Neural cell (in vitro differentiated cells): ENCODE data around the gene TNPO2. TPM values are rescaled to one million over a fixed set of nuclear protein-coding genes. Genes with fewer than 3 reads are reported as not detected.

Source experiments
- H2AFZ ChIP-seq: fragments of 200-600, 300-800 bp; sonication (generic), shearing (Covaris generic); 2 replicates; pipeline ENCODE4 v1.6.0; 2014; ENCODE audit warnings: low read depth, mild to moderate bottlenecking, antibody characterized with exemption, low read length, moderate library complexity
- H3F3A ChIP-seq: fragments of 200-600 bp; shearing (Covaris generic); 2 replicates; pipeline ENCODE4 v1.6.1; 2016; ENCODE audit warnings: mild to moderate bottlenecking, moderate library complexity, mixed read lengths, antibody characterized with exemption, low read length; ENCODE audit not compliant: insufficient read depth, poor library complexity, severe bottlenecking
- H3K27ac ChIP-seq: fragments of 200-600, 300-800 bp; sonication (generic), shearing (Covaris generic); 2 replicates; pipeline ENCODE4 v1.5.1; 2014; ENCODE audit warnings: mild to moderate bottlenecking, low read length, moderate library complexity
- H3K27me3 ChIP-seq: fragments of 300-800, 200-600 bp; sonication (generic), shearing (Covaris generic); 2 replicates; pipeline ENCODE4 v1.6.0; 2014; ENCODE audit warnings: mild to moderate bottlenecking, low read depth, low read length, moderate library complexity; ENCODE audit not compliant: insufficient read depth
- H3K36me3 ChIP-seq: fragments of 300-800, 200-600 bp; sonication (generic), shearing (Covaris generic); 2 replicates; pipeline ENCODE4 v1.5.1; 2014; ENCODE audit warnings: mild to moderate bottlenecking, antibody characterized with exemption, low read length, moderate library complexity; ENCODE audit not compliant: insufficient read depth
- H3K4me2 ChIP-seq: fragments of 300-800, 200-600 bp; sonication (generic), shearing (Covaris generic); 2 replicates; pipeline ENCODE4 v1.6.0; 2014; ENCODE audit warnings: mild to moderate bottlenecking, low read length
- H3K4me3 ChIP-seq: fragments of 300-800, 200-600 bp; sonication (generic), shearing (Covaris generic); 2 replicates; pipeline ENCODE4 v1.5.1; 2014; ENCODE audit warnings: mild to moderate bottlenecking, low read length, moderate library complexity
- H3K79me2 ChIP-seq: fragments of 200-600 bp; shearing (Covaris generic); replicated peaks from 2 replicates; pipeline ENCODE4 v1.6.0; 2014; ENCODE audit warnings: mild to moderate bottlenecking, low read length, moderate library complexity; ENCODE audit not compliant: insufficient read depth
- H3K9ac ChIP-seq: fragments of 300-800, 200-600 bp; sonication (generic), shearing (Covaris generic); 2 replicates; pipeline ENCODE4 v1.6.1; 2016; ENCODE audit warnings: mild to moderate bottlenecking, low read length, mixed read lengths
- H3K9me2 ChIP-seq: fragments of 200-600 bp; shearing (Covaris generic); 2 replicates; pipeline ENCODE4 v1.6.1; 2016; ENCODE audit warnings: mild to moderate bottlenecking, low read length, mixed read lengths; ENCODE audit not compliant: insufficient read depth
- H3K9me3 ChIP-seq: fragments of 200-600, 300-800 bp; sonication (generic), shearing (Covaris generic); 2 replicates; pipeline ENCODE4 v1.6.1; 2016; ENCODE audit warnings: mild to moderate bottlenecking, mixed run types, low read length, moderate library complexity, mixed read lengths
- H4K20me1 ChIP-seq: fragments of 200-600 bp; shearing (Covaris generic); 2 replicates; pipeline ENCODE4 v1.6.1; 2016; ENCODE audit warnings: mild to moderate bottlenecking, mixed run types; ENCODE audit not compliant: insufficient read depth
- CTCF ChIP-seq: fragments of 450-650 bp; IDR thresholded peaks from 2 replicates; pipeline ENCODE4 v1.5.1; 2014; ENCODE audit warnings: antibody characterized with exemption, mild to moderate bottlenecking, moderate library complexity; ENCODE audit not compliant: poor library complexity, severe bottlenecking
- EP300 ChIP-seq: fragments of 450-650 bp; conservative IDR thresholded peaks from 2 replicates; pipeline ENCODE4 v1.6.1; 2014; ENCODE audit warnings: antibody characterized with exemption, mild to moderate bottlenecking, moderate library complexity; ENCODE audit not compliant: poor library complexity, severe bottlenecking
- EZH2 ChIP-seq: fragments of 200-600, 300-800 bp; shearing (Covaris generic), sonication (generic); IDR thresholded peaks from 2 replicates; pipeline ENCODE4 v1.6.1; 2014; ENCODE audit warnings: antibody characterized with exemption, low read length, borderline replicate concordance, mild to moderate bottlenecking; ENCODE audit not compliant: insufficient read depth, poor library complexity, severe bottlenecking
- MXI1 ChIP-seq: fragments of 450-650 bp; conservative IDR thresholded peaks from 2 replicates; pipeline ENCODE4 v1.6.1; 2014; ENCODE audit warnings: antibody characterized with exemption, mild to moderate bottlenecking; ENCODE audit not compliant: poor library complexity, severe bottlenecking
- POLR2AphosphoS5 ChIP-seq: IDR thresholded peaks from 2 replicates; pipeline ENCODE4 v1.6.1; 2012
- RAD21 ChIP-seq: fragments of 450-650 bp; conservative IDR thresholded peaks from 2 replicates; pipeline ENCODE4 v1.6.1; 2014; ENCODE audit warnings: antibody characterized with exemption, mild to moderate bottlenecking, moderate library complexity
- REST ChIP-seq: IDR thresholded peaks from 2 replicates; pipeline ENCODE4 v1.6.1; 2012; ENCODE audit warnings: borderline replicate concordance
- SMC3 ChIP-seq: fragments of 450-650 bp; conservative IDR thresholded peaks from 2 replicates; pipeline ENCODE4 v1.6.1; 2014; ENCODE audit warnings: antibody characterized with exemption, mild to moderate bottlenecking, moderate library complexity; ENCODE audit not compliant: poor library complexity
- TAF1 ChIP-seq: IDR thresholded peaks from 2 replicates; pipeline ENCODE4 v1.6.1; 2012; ENCODE audit warnings: low read depth
- polyA plus RNA-seq: library from polyadenylated mRNA; depleted of rRNA; stranded (reverse); fragments of >200 nt; gene quantifications from 2 replicates; pipeline ENCODE4 v1.2.3, GENCODE V29; 2014

The TNPO2 gene
- polyA plus RNA-seq, 1 donor from 2014 or later, result 98.6 TPM

GRCh38 chr19:12692960-12693359 lies 30.8 kb downstream of the TNPO2 start:
- Histone ChIP-seq H3K4me3 (no peak overlapping the region), H3K9ac (no peak overlapping the region), H3K36me3 (no peaks in the 10 kb centered on the region), H3F3A (peaks cover 5% of the 10 kb centered on the region), H2AFZ (no peak overlapping the region), H3K9me3 (no peaks in the 10 kb centered on the region), H3K79me2 (no peaks in the 10 kb centered on the region), H3K27ac (no peak overlapping the region), H3K4me2 (no peak overlapping the region), H4K20me1 (no peaks in the 10 kb centered on the region), H3K27me3 (no peaks in the 10 kb centered on the region), H3K9me2 (no peaks in the 10 kb centered on the region)
- TF ChIP-seq SMC3 (no peak), EP300 (no peak), EZH2 (no peak), CTCF (no peak), POLR2AphosphoS5 (no peak), RAD21 (no peak), REST (no peak), MXI1 (no peak), TAF1 (no peak)

GRCh38 chr19:12689581-12690216 lies 34.0 kb downstream of the TNPO2 start:
- Histone ChIP-seq H2AFZ (no peak overlapping the region), H3K27me3 (no peaks in the 10 kb centered on the region), H3K4me2 (no peak overlapping the region), H3K9ac (no peak overlapping the region), H4K20me1 (no peaks in the 10 kb centered on the region), H3K36me3 (no peaks in the 10 kb centered on the region), H3K79me2 (no peaks in the 10 kb centered on the region), H3K9me3 (no peaks in the 10 kb centered on the region), H3K4me3 (no peak overlapping the region), H3K27ac (no peak overlapping the region), H3K9me2 (no peaks in the 10 kb centered on the region), H3F3A (no peaks in the 10 kb centered on the region)
- no peak for TF ChIP-seq EZH2
- TF ChIP-seq CTCF, result no peak
